Mesenchymal stem cell (in vitro differentiated cells and primary cell): Measurements from ENCODE around the gene MRC2.

Source experiments
- DNase-seq: peaks from one replicate; pipeline ENCODE4 v3.0.0-alpha.2; 2013
- H2AFZ ChIP-seq: one replicate; pipeline ENCODE4 v1.6.1; 2013; ENCODE audit warnings: low read depth, mild to moderate bottlenecking, control low read depth, inconsistent platforms, low read length, moderate library complexity
- H2AK5ac ChIP-seq: 2 replicates; pipeline ENCODE4 v1.6.1; 2013; ENCODE audit warnings: low read length, moderate library complexity, mild to moderate bottlenecking, inconsistent platforms; ENCODE audit not compliant: severe bottlenecking
- H2BK120ac ChIP-seq: one replicate; pipeline ENCODE4 v1.6.1; 2013; ENCODE audit warnings: low read depth, mild to moderate bottlenecking, inconsistent platforms, low read length, moderate library complexity
- H2BK12ac ChIP-seq, 2 experiments: one replicate each; pipeline ENCODE4 v1.6.1; 2013; ENCODE audit warnings: inconsistent platforms in 2 of 2, low read length in 2 of 2, mild to moderate bottlenecking in 2 of 2, moderate library complexity in 2 of 2, control low read depth in 1 of 2
- H2BK15ac ChIP-seq: one replicate; pipeline ENCODE4 v1.6.1; 2013; ENCODE audit warnings: mild to moderate bottlenecking, low read depth, inconsistent platforms; ENCODE audit not compliant: poor library complexity, severe bottlenecking
- H2BK5ac ChIP-seq: 2 replicates; pipeline ENCODE4 v1.6.1; 2013; ENCODE audit warnings: low read depth, mild to moderate bottlenecking, low read length, control low read depth, inconsistent platforms; ENCODE audit not compliant: poor library complexity, severe bottlenecking
- H3K14ac ChIP-seq, 2 experiments: one replicate each; pipeline ENCODE4 v1.6.1; 2013; ENCODE audit warnings: inconsistent platforms in 2 of 2, low read length in 2 of 2, control low read depth in 1 of 2, mild to moderate bottlenecking in 1 of 2, moderate library complexity in 1 of 2
- H3K18ac ChIP-seq, 2 experiments: one replicate each; pipeline ENCODE4 v1.6.1; 2013; ENCODE audit warnings: inconsistent platforms in 2 of 2, low read length in 2 of 2, control low read depth in 1 of 2, low read depth in 1 of 2, mild to moderate bottlenecking in 1 of 2
- H3K23ac ChIP-seq, 2 experiments: one replicate each; pipeline ENCODE4 v1.6.1; 2013; ENCODE audit warnings: inconsistent platforms in 2 of 2, low read length in 2 of 2, mild to moderate bottlenecking in 2 of 2, moderate library complexity in 2 of 2, control low read depth in 1 of 2
- H3K27ac ChIP-seq: 2 replicates; pipeline ENCODE4 v1.5.1; 2013; ENCODE audit warnings: mild to moderate bottlenecking, moderate library complexity, low read length, control low read depth, inconsistent platforms; ENCODE audit not compliant: poor library complexity, severe bottlenecking
- H3K27me3 ChIP-seq, 2 experiments: 2 replicates each; pipeline versions ENCODE4 v1.6.1 to v1.7.0; 2013; ENCODE audit warnings: low read length in 2 of 2, mild to moderate bottlenecking in 2 of 2, moderate library complexity in 2 of 2, control low read depth in 1 of 2, inconsistent platforms in 1 of 2; ENCODE audit not compliant: control insufficient read depth in 1 of 2, insufficient read depth in 1 of 2
- H3K36me3 ChIP-seq, 2 experiments: 2 replicates each; pipeline versions ENCODE4 v1.6.1 to v1.7.0; 2013; ENCODE audit warnings: low read length in 2 of 2, control low read depth in 1 of 2, inconsistent platforms in 1 of 2, low read depth in 1 of 2, mild to moderate bottlenecking in 1 of 2; ENCODE audit not compliant: insufficient read depth in 2 of 2, control insufficient read depth in 1 of 2
- H3K4ac ChIP-seq, 2 experiments: one replicate each; pipeline ENCODE4 v1.6.1; 2013; ENCODE audit warnings: inconsistent platforms in 2 of 2, low read length in 2 of 2, mild to moderate bottlenecking in 2 of 2, moderate library complexity in 2 of 2, control low read depth in 1 of 2, low read depth in 1 of 2
- H3K4me1 ChIP-seq: 2 replicates; pipeline ENCODE4 v1.6.1; 2013; ENCODE audit warnings: low read depth, low read length, control low read depth; ENCODE audit not compliant: control insufficient read depth, insufficient read depth
- H3K4me2 ChIP-seq: 2 replicates; pipeline ENCODE4 v1.6.1; 2013; ENCODE audit warnings: low read length, mild to moderate bottlenecking, inconsistent platforms; ENCODE audit not compliant: poor library complexity, severe bottlenecking
- H3K4me3 ChIP-seq, 2 experiments: 2 replicates each; pipeline versions ENCODE4 v1.5.1 to v1.7.0; 2013; ENCODE audit warnings: low read length in 2 of 2, mild to moderate bottlenecking in 2 of 2, control low read depth in 1 of 2, low read depth in 1 of 2; ENCODE audit not compliant: insufficient read depth in 1 of 2
- H3K79me1 ChIP-seq: replicated peaks from 2 replicates; pipeline ENCODE4 v1.6.1; 2013; ENCODE audit warnings: mild to moderate bottlenecking, control low read depth, low read length, inconsistent platforms; ENCODE audit not compliant: poor library complexity, severe bottlenecking
- H3K9ac ChIP-seq: 2 replicates; pipeline ENCODE4 v1.7.0; 2013; ENCODE audit warnings: mild to moderate bottlenecking, low read length, moderate library complexity
- H3K9me3 ChIP-seq: 2 replicates; pipeline ENCODE4 v1.7.0; 2013; ENCODE audit warnings: mild to moderate bottlenecking, low read length; ENCODE audit not compliant: control insufficient read depth
- H4K8ac ChIP-seq: one replicate; pipeline ENCODE4 v1.6.1; 2013; ENCODE audit warnings: inconsistent platforms, mild to moderate bottlenecking, low read length, moderate library complexity
- H4K91ac ChIP-seq: one replicate; pipeline ENCODE4 v1.6.1; 2013; ENCODE audit warnings: mild to moderate bottlenecking, low read length, inconsistent platforms
- WGBS: methylation state at CpG from one replicate; pipeline ENCODE4 v1.1.7; 2013; ENCODE audit warnings: mixed read lengths; 5-methylcytosine and 5-hydroxymethylcytosine counted together

Gene MRC2

GRCh38 chr17:62629556-62630364 lies 2.3 kb downstream of the MRC2 start:
- H3K4me1 ChIP-seq = peaks cover 49% of the 10 kb centered on the region
- H3K18ac ChIP-seq = peak overlapping the region; percentile 88 to 97
- peaks cover 10 to 32% of the 10 kb centered on the region in 2 experiments for H3K36me3 ChIP-seq
- H3K4ac ChIP-seq = peak overlapping the region; percentile 88 to 94
- H3K4me3 ChIP-seq = peak overlapping the region; percentile 50 to 89
- H3K23ac ChIP-seq = peak overlapping the region in 1 of 2 experiments; percentile 83
- peak overlapping the region; percentile 68 for H2BK5ac ChIP-seq
- peaks cover 7% of the 10 kb centered on the region for H3K79me1 ChIP-seq
- 70% methylated on average over 19 of the region's 19 CpGs for WGBS
- peak overlapping the region; percentile 87 for H3K4me2 ChIP-seq
- H3K27me3 ChIP-seq = no peaks in the 10 kb centered on the region
- H2BK120ac ChIP-seq = peak overlapping the region; percentile 94
- peak overlapping the region; percentile 95 for H4K91ac ChIP-seq
- peak overlapping the region; percentile 95 for H3K27ac ChIP-seq
- no peak overlapping the region for H2AFZ ChIP-seq
- no peak for DNase-seq
- peak overlapping the region; percentile 28 for H2AK5ac ChIP-seq
- peak overlapping the region; percentile 96 for H3K9ac ChIP-seq
- H4K8ac ChIP-seq = peak overlapping the region; percentile 89
- H3K14ac ChIP-seq = peak overlapping the region in 1 of 2 experiments; percentile 94
- peak overlapping the region; percentile 75 for H2BK15ac ChIP-seq
- H3K9me3 ChIP-seq = no peaks in the 10 kb centered on the region
- H2BK12ac ChIP-seq = peak overlapping the region; percentile 82 to 92

DNA sequence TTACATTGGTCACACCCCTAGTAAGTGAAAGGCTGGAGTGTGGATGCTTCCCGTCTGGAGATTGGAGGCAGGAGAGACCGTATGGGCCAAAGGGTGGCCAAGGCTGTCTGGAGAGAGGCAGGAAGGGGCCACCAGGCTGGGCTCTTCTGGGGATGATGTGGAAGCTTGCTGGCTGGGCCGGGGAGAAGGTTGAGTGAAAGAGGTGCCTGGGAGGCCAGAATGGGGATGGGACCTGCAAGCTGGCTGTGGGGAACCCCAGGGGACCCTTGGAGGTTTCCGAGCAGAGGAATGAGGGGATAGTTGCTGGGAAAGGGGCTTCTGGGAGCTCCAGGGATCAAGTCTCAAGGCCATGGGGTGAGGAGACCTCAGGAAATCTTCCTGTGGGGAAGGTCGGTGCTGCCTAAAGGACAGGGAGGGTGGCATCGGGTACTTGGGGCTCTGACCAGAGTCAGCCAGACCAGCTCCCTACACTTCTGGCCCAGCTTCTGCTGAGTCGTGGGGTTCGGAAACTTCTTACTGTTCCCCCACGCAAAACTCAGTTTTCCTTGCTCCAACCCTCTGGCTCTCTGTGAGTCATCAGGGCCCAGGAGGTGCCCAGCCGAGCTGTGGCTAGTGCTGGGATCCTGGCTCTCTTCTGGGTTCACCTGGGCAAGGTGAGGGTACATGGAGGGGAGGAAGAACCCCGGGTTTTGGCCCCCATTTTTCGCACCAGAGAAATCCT lies 3.1 kb downstream of the MRC2 start:
- H3K27ac ChIP-seq = no peak overlapping the region
- peak overlapping the region; percentile 75 for H2BK15ac ChIP-seq
- H3K14ac ChIP-seq = no peak overlapping the region
- peak overlapping the region; percentile 51 for H4K8ac ChIP-seq
- H3K18ac ChIP-seq = peak overlapping the region in 1 of 2 experiments; percentile 18
- peak overlapping the region in 1 of 2 experiments; percentile 89 for H3K4me3 ChIP-seq
- no peaks in the 10 kb centered on the region for H3K9me3 ChIP-seq
- peak; percentile 49 for DNase-seq
- H3K27me3 ChIP-seq = no peaks in the 10 kb centered on the region
- peak overlapping the region; percentile 96 for H3K9ac ChIP-seq
- H3K4me1 ChIP-seq = peaks cover 49% of the 10 kb centered on the region
- H3K23ac ChIP-seq = no peak overlapping the region
- no peak overlapping the region for H2BK120ac ChIP-seq
- H4K91ac ChIP-seq = no peak overlapping the region
- no peak overlapping the region for H2BK5ac ChIP-seq
- peak overlapping the region in 1 of 2 experiments; percentile 38 for H2BK12ac ChIP-seq
- WGBS = 89% methylated on average over 11 of the region's 12 CpGs
- peak overlapping the region; percentile 18 for H3K4me2 ChIP-seq
- H2AK5ac ChIP-seq = peak overlapping the region; percentile 28
- peak overlapping the region; percentile 27 to 32 for H3K4ac ChIP-seq
- no peak overlapping the region for H2AFZ ChIP-seq
- peaks cover 4 to 25% of the 10 kb centered on the region in 2 experiments for H3K36me3 ChIP-seq
- H3K79me1 ChIP-seq = peaks cover 6% of the 10 kb centered on the region

GRCh38 chr17:62631086-62631935 lies 3.8 kb downstream of the MRC2 start:
- Histone ChIP-seq H3K36me3 (peaks cover 0 to 20% of the 10 kb centered on the region in 2 experiments), H2BK120ac (no peak overlapping the region), H3K27ac (no peak overlapping the region), H3K23ac (no peak overlapping the region), H3K79me1 (peaks cover 4% of the 10 kb centered on the region), H3K9ac (no peak overlapping the region), H3K4ac (peak overlapping the region in 1 of 2 experiments; percentile 24), H3K27me3 (no peaks in the 10 kb centered on the region), H3K4me3 (peak overlapping the region in 1 of 2 experiments; percentile 89), H2BK15ac (peak overlapping the region; percentile 8), H2BK12ac (peak overlapping the region in 1 of 2 experiments; percentile 29), H2AK5ac (no peak overlapping the region), H3K14ac (peak overlapping the region in 1 of 2 experiments; percentile 69), H3K4me1 (peaks cover 46% of the 10 kb centered on the region), H4K91ac (no peak overlapping the region), H2AFZ (no peak overlapping the region), H4K8ac (peak overlapping the region; percentile 29), H3K9me3 (no peaks in the 10 kb centered on the region), H2BK5ac (no peak overlapping the region), H3K18ac (peak overlapping the region in 1 of 2 experiments; percentile 5), H3K4me2 (no peak overlapping the region)
- no peak for DNase-seq
- WGBS = 96% methylated on average over 21 of the region's 23 CpGs
